Measurements from ENCODE around the gene PSTK.

GRCh38 chr10:123035467-123036086, 55.4 kb downstream of the PSTK start:
- no peak for TF ChIP-seq CTCF (conservative IDR thresholded peaks at IDR 0.05; ENCODE audit: low read length)
- TF ChIP-seq EZH2phosphoT487 (IDR thresholded peaks at IDR 0.05; ENCODE audit: borderline replicate concordance) = no peak
